AG20443 (cell line): ENCODE data around the gene CFAP126.
A peak's percentile ranks its signal among the peaks of the same experiment; 100 is the strongest.
"Not testable (repeated sequence)": the region's sequence is repeated elsewhere in the genome, so short reads cannot be mapped to it uniquely, and the experiment has no call there.

Source experiments
- DNase-seq: peaks from one replicate; pipeline ENCODE4 v3.0.0; 2012; ENCODE audit warnings: low spot score, mixed read lengths

CFAP126 gene

DNA sequence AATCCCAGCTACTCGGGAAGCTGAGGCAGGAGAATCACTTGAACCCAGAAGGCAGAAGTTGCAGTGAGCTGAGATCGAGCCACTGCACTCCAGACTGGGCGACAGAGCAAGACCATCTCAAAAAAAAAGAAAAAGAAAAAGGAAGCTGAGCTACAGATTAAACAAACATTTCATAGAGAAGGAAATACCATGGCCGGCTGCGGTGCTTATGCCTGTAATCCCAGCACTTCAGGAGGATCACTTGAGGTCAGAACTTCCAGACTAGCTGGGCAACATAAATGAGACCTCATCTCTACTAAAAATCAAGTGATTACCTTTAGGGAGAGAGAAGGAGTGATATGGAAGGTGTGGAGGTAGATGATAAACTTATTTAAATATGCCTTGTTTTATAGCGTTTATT lies 14.0 kb upstream of the CFAP126 start:
- no peak for DNase-seq

DNA sequence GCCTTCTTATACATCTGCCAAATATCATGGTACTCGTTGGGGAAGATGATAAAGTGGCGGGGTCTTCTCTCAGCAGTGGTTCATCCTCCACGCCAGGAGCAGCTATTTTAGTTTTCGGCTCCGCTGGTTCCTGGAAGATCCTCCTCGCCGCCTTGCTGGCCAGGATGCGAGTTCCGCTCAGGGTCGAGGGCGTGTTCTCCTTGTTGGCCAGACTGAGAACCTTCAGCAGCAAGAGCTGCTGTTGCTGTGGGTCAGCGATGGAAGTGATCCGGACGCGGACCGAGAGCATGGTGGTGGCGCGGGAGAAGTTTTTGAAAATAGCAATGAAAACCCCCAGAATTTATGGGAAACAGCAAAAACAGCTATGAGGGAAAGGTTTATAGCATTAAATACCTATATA lies 11.4 kb upstream of the CFAP126 start:
- no peak for DNase-seq

DNA sequence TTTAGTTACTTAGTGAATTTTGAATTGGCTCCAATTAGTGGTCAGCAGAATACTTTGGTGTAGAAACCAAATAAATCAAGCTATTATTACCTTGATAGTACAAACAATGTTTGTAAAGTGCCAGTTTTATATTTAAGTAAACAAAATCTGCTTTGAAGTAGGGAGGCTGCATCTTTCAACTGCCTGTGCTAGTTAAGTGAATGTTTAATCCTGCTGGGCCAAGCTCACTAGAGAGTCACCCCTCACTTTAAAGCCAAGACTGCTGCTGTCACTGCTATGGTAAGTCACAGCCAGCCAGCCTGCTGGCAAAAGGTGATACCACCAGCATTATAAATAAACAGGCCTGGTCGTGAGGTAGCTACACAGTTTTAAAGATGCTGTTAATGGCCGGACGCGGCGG lies 10.3 kb upstream of the CFAP126 start:
- DNase-seq: no peak

DNA sequence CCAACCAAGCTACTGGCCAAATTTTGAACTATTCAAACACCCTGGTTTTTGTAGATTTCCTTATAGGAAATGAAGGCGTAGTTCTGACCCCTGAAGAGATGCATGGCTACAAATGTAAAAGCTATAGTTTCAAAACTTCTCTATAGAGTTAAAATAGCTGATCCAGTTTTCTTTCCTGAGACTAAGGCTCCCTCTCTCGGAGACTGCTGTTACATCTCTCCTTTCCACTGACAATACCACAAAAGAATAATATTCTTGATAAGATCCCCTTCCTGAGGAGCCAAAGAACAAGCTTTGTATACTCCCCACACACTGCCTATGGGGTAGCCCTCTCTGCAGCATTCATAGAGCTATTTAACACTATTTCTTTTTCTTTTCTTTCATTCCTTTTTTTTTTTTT lies 6.7 kb upstream of the CFAP126 start:
- no peak for DNase-seq

DNA sequence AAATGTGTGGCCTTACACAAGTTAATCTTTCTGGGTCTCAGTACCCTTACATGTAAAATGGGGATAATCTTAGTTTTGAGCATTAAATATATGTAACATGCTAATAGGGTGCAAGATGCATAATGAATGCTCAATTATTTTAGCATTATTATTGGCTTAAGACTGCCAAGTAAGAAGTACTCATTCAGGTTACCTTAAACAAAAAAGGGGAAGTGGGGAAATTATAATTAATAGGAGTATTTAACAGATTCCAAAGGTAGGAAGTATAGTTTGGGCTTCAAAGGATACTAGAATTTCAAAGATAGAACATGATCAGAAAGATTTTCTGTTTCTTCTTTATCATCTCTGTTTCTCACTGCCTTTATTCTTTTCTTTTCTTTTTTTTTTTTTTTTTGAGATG lies 5.8 kb upstream of the CFAP126 start:
- no peak for DNase-seq

DNA sequence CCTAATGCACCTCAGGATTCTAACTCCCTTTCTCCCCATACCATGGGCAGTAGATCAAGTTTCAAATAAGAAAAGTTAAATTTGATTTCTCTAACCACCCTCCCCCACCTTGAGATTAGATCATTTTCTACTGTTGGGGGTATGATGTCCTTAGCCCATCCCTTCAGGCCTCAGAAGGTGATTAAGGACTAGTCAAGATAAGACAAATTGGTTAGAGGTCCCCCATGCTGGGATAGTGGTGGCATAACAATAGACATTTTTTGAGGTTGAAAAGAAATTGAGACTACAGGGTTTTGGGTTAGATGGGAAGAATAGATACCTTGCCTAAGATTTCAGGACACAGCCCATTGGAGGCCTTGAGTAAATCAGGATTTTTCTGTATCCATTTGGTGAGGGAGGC lies 2.5 kb downstream of the CFAP126 start:
- DNase-seq: no peak

DNA sequence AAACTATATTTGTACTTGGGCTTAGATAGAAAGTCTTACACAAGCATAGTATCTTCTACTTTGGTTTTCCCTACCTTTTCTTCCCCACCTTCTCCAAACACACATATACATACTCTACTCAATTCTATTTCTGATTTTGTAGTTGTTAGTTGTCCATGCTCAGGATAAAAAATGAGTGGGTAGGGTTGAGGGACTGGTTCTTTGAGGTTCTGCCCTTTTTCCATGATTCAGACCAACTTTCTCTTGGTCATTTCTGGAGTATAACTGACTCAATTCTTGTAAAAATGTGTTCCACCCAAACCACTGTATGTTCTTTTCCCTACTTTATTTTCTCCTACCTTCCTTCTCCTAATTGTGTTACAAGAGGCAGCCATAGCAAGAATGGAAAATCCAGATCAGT lies 3.3 kb downstream of the CFAP126 start:
- no peak for DNase-seq

DNA sequence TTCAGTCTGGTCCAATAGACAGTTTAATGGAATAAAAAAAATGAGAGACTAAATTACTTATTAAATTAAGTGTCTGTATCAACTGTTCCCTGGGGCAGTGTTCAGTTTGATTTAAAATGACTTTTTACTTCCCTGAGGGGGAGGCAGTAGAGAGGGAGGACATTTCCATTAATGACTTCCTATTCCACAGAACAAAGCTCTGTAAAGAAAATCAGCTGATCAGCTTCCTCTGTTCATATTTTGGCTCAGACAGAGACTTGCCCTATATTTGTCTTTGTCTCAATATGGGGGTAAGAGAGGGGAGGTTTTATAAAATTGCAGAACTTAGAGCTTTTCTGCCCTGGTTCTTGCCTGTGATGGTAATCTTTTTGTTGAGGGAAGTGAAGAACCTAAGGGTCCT lies 8.4 kb downstream of the CFAP126 start:
- DNase-seq: no peak

DNA sequence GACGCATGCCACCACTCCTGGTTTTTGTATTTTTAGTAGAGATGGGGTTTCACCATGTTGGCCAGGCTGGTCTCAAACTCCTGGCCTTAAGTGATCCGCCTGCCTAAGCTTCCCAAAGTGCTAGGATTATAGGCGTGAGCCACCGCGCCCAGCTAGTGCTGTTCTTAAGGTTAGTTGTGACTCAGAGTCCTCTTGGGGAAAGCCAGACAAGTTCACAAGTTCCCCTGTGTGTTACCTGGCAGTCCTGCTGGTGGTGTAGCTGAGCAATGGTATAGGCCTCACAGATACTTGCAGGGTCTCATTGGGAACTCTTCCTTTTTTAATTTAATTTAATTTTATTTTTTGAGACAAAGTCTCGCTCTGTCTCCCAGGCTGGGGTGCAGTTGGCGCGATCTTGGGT lies 10.6 kb downstream of the CFAP126 start:
- DNase-seq: no peak

DNA sequence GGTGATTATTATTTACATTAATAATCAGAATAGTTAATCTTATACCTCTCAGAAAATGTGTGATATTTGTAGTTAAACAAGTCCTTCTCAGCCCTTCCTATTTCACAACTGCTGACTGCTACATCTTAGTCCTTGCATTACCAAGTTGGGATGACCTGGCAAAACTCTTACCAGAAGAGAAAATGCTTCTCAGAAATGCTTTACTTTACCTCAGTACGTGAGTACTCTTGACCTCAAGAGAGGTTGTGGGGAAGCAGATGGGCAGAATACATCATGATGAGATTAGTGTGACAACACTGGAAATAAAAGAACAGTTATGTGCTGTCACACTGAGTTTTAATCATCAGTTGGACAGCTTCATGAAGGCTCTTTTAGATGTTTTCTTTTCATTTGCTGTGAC lies 16.2 kb downstream of the CFAP126 start:
- DNase-seq: no peak

DNA sequence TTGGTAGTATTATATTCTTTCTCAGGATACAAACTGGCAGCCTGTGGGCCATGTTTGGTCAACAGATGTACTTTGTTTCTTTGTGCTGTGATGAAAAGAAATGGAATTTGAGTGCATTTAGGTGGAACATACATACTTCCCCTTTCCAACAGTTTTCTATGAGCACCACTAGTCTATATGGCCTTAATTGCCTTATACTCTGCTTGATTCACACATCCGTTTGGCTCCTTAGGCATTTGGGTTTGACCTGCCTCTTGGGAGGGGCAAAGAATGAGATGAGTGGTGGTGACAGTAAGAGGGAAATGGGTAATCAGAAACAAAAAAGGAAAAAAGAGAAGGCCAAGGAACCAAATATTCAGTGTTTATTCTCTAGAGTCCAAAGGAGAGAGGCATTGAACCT lies 17.0 kb downstream of the CFAP126 start:
- no peak for DNase-seq

DNA sequence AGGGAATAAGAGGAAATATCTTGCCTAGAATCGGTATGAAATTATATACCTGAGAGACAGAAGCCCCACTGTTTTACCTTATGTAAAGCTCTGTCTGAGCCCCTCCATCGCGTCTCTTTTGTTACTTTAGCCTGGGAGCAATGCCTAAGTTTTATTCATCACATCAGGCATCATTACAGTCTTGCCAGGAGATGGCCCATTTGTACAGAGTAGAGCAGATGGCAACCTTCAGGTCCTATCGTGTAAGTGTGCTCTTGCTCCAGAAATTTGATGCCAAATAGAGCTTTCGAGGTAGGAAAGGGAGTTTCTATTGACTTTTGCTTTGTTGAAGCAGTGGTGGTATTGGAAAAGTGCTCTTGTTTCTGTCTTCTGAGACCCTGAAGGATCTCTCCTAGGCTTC lies 24.9 kb downstream of the CFAP126 start:
- DNase-seq: no peak

DNA sequence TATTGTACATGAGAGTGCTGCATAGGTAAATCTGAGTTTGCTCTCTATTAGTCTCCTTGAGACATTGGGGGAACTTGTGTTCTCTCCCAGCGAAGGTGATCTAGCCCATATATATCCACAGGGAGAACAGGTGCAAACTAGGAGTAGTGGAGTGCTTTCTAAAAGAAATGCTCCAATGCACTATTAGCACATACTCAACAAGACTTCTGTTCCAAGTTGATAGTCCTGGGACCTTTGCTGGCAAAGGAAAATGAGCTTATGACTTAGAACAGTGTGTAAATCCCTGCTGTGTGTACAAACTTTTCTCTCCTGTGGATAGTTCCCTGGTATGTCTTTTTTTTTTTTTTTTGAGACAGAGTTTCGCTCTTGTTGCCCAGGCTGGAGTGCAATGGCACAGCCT lies 25.5 kb downstream of the CFAP126 start:
- DNase-seq: no peak

DNA sequence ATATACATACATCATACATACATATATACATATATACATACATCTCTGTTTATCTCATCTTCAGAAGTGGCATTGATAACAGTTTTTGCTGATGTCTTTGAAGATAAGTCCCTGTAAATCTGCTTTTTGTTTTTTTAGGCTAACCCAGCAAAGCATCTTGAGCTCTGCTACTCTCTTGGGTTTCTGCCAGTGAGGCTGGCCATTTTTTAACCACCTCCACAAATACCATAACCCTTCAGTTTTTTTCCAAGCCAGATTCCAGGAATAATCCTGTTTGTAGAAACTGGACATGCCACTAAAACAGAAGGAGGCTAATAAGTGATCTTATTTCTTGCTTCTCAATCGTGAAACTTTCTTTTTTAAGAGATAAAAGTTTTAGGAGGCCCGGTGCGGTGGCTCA lies 31.9 kb downstream of the CFAP126 start:
- peak; percentile 14 for DNase-seq

DNA sequence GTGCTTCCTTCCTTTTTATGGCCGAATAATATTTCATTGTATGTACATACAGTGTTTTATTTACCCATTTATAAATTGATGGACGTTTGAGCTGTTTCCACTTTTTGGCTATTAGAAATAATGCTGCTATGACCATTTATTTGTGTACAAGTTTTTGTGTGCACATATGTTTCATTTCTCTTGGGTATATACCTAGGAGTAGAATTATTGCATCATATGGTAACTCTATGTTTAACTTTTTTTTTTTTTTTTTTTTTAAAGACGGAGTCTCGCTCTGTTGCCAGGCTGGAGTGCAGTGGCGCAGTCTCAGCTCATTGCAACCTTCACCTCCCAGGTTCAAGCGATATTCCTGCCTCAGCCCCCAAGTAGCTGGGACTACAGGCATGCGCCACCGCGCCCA lies 34.5 kb downstream of the CFAP126 start:
- no peak for DNase-seq

DNA sequence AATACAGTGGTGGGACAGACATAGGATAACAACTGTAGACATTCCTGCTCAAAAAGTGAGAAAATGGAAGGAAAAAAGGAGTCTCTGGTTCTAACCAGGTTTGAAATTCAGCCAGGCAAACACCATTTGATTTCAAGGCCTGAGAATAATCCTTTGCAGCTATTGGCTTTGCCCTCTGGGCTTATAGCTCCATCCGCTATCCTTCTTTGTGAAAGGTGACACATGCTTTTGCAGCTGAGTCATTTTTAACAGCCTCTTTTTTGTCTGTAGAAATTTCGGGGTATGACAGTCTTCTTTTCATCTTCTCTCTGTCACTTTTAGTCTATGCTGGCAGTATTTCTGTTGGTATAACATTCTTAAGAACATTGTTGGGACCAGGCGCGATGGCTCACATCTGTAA lies 37.3 kb downstream of the CFAP126 start:
- no peak for DNase-seq

DNA sequence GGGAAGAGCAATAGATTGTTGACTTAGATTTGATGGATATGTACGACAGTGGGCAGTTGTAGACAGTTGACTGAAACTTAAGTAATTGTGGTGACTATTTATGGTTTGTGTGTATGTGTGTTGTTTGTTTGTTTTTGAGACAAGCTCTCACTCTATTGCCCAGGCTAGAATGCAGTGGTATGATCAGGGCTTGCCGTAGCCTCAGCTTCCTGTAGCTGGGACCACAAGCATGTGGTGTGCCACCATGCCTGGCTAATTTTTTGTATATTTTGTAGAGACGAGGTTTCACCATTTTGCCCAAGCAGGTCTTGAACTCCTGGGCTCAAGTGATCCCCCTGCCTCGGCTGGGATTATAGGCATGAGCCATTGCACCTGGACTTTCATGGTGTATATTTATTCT lies 43.7 kb downstream of the CFAP126 start:
- DNase-seq: no peak

DNA sequence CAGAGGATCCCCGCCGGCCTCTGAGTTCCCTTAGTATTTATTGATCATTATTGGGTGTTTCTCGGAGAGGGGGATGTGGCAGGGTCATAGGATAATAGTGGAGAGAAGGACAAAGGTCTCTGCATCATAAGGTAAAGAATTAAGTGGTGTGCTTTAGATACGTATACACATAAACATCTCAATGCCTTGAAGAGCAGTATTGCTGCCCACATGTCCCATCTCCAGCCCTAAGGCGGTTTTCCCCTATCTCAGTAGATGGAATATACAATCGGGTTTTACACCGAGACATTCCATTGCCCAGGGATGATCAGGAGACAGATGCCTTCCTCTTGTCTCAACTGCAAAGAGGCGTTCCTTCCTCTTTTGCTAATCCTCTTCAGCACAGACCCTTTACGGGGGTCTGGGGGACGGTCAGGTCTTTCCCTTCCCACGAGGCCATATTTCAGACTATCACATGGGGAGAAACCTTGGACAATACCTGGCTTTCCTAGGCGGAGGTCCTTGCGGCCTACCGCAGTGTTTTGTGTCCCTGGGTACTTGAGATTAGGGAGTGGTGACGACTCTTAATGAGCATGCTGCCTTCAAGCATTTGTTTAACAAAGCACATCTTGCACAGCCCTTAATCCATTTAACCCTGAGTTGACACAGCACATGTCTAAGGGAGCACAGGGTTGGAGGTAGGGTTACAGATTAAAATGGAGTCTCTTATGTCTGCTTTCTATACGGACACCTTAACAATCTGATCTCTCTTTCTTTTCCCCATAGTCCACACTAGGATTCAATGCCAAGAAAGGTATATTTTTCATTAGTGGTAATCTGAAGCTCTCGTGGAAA lies 51.6 kb downstream of the CFAP126 start:
- not testable (repeated sequence) for DNase-seq
